Suprapubic skin (tissue), 4 donors: ENCODE results near the gene IDH3B. TPM values are rescaled to one million over a fixed set of nuclear protein-coding genes. Genes with fewer than 3 reads are reported as not detected.

Source experiments
- DNase-seq, 2 donors: peaks; one replicate each; pipeline ENCODE4 v3.0.0-alpha.2; 2019; ENCODE audit warnings: low spot score in 2 of 2
- H3K27ac ChIP-seq: fragments of 200-600 bp; sonication (generic); one replicate; pipeline ENCODE4 v1.5.1; 2019
- H3K27me3 ChIP-seq: fragments of 200-600 bp; sonication (generic); one replicate; pipeline ENCODE4 v1.5.1; 2019
- H3K36me3 ChIP-seq: fragments of 200-600 bp; sonication (generic); one replicate; pipeline ENCODE4 v1.5.1; 2019
- H3K4me1 ChIP-seq: fragments of 200-600 bp; sonication (generic); one replicate; pipeline ENCODE4 v1.5.1; 2019
- H3K4me3 ChIP-seq: fragments of 200-600 bp; sonication (generic); one replicate; pipeline ENCODE4 v1.5.1; 2019; ENCODE audit warnings: mild to moderate bottlenecking
- H3K9me3 ChIP-seq: fragments of 200-600 bp; sonication (generic); one replicate; pipeline ENCODE4 v1.5.1; 2019
- EP300 ChIP-seq: sonication (generic); formaldehyde crosslinking; IDR thresholded peaks from one replicate; pipeline ENCODE4 v1.6.1; 2017; ENCODE audit warnings: antibody characterized with exemption
- POLR2A ChIP-seq, 2 donors: fragments of 450-650 bp; IDR thresholded peaks; one replicate each; pipeline ENCODE4 v1.6.1; 2017; ENCODE audit warnings: antibody characterized with exemption in 2 of 2, mild to moderate bottlenecking in 2 of 2, moderate library complexity in 2 of 2
- POLR2AphosphoS5 ChIP-seq, 3 donors: sonication (generic); formaldehyde crosslinking; IDR thresholded peaks; one replicate each; pipeline ENCODE4 v1.6.1; 2017; ENCODE audit warnings: antibody characterized with exemption in 3 of 3
- WGBS: methylation state at CpG from one replicate; pipeline ENCODE4 v1.1.5; 2018; 5-methylcytosine and 5-hydroxymethylcytosine counted together
- total RNA-seq, 4 donors: library from RNA; depleted of rRNA; stranded (reverse); fragments of >200 nt; gene quantifications; one replicate each; pipeline ENCODE4 v1.1.0, GENCODE V29; 2016
- TF ChIP-seq, protein P1 (sequence below), 2 donors: fragments of 200-600 bp in 1 of 2; fragments of 450-650 bp in 1 of 2; sonication (generic) in 1 of 2; IDR thresholded peaks; one replicate each; pipeline ENCODE4 v1.5.1; 2016 to 2019; ENCODE audit warnings: antibody characterized with exemption in 2 of 2, mild to moderate bottlenecking in 1 of 2, moderate library complexity in 1 of 2

Gene IDH3B
- total RNA-seq, 4 donors from 2014 or later = 119 to 135 (median 121) TPM

GRCh38 chr20:2707353-2708072 is 43.5 kb upstream of the IDH3B start:
- Histone ChIP-seq H3K9me3 (no peaks in the 10 kb centered on the region), H3K36me3 (no peaks in the 10 kb centered on the region), H3K27me3 (no peaks in the 10 kb centered on the region), H3K4me3 (no peak overlapping the region), H3K27ac (no peak overlapping the region), H3K4me1 (no peaks in the 10 kb centered on the region)
- 76% methylated on average over 12 of the region's 12 CpGs for WGBS
- TF ChIP-seq EP300 = no peak
- TF ChIP-seq, protein P1, sequence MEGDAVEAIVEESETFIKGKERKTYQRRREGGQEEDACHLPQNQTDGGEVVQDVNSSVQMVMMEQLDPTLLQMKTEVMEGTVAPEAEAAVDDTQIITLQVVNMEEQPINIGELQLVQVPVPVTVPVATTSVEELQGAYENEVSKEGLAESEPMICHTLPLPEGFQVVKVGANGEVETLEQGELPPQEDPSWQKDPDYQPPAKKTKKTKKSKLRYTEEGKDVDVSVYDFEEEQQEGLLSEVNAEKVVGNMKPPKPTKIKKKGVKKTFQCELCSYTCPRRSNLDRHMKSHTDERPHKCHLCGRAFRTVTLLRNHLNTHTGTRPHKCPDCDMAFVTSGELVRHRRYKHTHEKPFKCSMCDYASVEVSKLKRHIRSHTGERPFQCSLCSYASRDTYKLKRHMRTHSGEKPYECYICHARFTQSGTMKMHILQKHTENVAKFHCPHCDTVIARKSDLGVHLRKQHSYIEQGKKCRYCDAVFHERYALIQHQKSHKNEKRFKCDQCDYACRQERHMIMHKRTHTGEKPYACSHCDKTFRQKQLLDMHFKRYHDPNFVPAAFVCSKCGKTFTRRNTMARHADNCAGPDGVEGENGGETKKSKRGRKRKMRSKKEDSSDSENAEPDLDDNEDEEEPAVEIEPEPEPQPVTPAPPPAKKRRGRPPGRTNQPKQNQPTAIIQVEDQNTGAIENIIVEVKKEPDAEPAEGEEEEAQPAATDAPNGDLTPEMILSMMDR (IDR thresholded peaks at IDR 0.05) = no peak
- TF ChIP-seq POLR2AphosphoS5 (IDR thresholded peaks at IDR 0.05) = no peak
- no peak for TF ChIP-seq POLR2A (IDR thresholded peaks at IDR 0.05)
- peak in 1 of 2 donors; percentile 59 for DNase-seq

- H3K9me3 ChIP-seq = no peaks in the 10 kb centered on the region
- DNase-seq = no peak
- H3K27me3 ChIP-seq = peaks cover under 1% of the 10 kb centered on the region
- no peak overlapping the region for H3K4me3 ChIP-seq
- TF ChIP-seq POLR2A (IDR thresholded peaks at IDR 0.05) = no peak
- TF ChIP-seq, protein P1 (IDR thresholded peaks at IDR 0.05) = no peak
- TF ChIP-seq EP300 = no peak
- TF ChIP-seq POLR2AphosphoS5 (IDR thresholded peaks at IDR 0.05) = no peak
- H3K36me3 ChIP-seq = no peaks in the 10 kb centered on the region
- H3K27ac ChIP-seq = no peak overlapping the region
- 81% methylated on average over 6 of the region's 6 CpGs for WGBS
- no peaks in the 10 kb centered on the region for H3K4me1 ChIP-seq
These were observed 42.8 kb upstream of the IDH3B start for GRCh38 chr20:2706688-2707352.

GRCh38 chr20:2705931-2706645 is 42.1 kb upstream of the IDH3B start:
- no peaks in the 10 kb centered on the region for H3K9me3 ChIP-seq
- DNase-seq = peak in 1 of 2 donors; percentile 75
- H3K36me3 ChIP-seq = no peaks in the 10 kb centered on the region
- 87% methylated on average over 14 of the region's 14 CpGs for WGBS
- H3K4me1 ChIP-seq = no peaks in the 10 kb centered on the region
- H3K27me3 ChIP-seq = peaks cover 5% of the 10 kb centered on the region
- H3K4me3 ChIP-seq = no peak overlapping the region
- H3K27ac ChIP-seq = no peak overlapping the region
- TF ChIP-seq, protein P1 (IDR thresholded peaks at IDR 0.05) = no peak
- TF ChIP-seq EP300 (no peak), POLR2A (IDR thresholded peaks at IDR 0.05) (no peak)

DNA sequence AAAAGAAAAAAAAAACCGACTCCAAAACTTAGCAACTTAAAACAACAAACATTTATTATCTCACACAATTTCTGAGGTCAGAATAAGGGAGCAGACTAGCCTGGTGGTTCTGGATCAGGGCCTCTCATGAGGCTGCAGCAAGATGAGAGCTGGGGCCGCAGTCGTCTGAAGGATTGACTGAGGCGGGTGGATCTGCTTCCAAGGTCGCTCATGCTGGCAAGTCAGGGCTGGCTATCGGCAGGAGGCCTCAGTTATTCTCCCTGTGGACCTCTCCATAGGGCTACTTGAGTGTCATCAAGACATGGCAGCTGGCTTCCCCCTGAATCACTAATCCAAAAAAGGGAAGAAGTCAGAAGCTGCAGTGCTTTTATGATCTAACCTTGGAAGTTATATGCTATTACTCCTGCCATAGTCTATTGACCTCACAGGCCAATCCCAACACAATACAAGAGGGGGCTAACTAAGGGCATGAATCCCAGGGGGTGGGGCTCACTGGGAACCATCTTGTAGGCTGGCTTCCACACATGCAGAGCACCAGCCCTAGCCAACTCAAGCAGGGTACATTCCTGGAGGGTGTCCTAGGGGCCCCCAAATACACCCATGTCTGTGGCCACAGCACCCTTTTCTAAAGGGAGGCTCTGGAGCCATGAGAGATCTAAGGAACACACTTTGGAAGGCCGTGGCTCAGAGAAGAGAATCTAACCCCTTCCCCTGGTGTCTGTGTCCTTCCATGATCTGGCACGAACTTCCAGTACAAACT is 39.9 kb upstream of the IDH3B start:
- H3K4me1 ChIP-seq = no peaks in the 10 kb centered on the region
- no peak overlapping the region for H3K4me3 ChIP-seq
- H3K36me3 ChIP-seq = no peaks in the 10 kb centered on the region
- TF ChIP-seq EP300 (no peak), POLR2A (IDR thresholded peaks at IDR 0.05) (no peak), POLR2AphosphoS5 (IDR thresholded peaks at IDR 0.05) (no peak)
- TF ChIP-seq, protein P1 (IDR thresholded peaks at IDR 0.05) = no peak
- no peak overlapping the region for H3K27ac ChIP-seq
- WGBS = 86% methylated on average over 6 of the region's 8 CpGs
- no peaks in the 10 kb centered on the region for H3K9me3 ChIP-seq
- peaks cover 5% of the 10 kb centered on the region for H3K27me3 ChIP-seq
- no peak for DNase-seq
